GM18502 (cell line): ENCODE data around the gene ADAM22.
A peak's percentile ranks its signal among the peaks of the same experiment; 100 is the strongest.
"Not testable (repeated sequence)": the region's sequence is repeated elsewhere in the genome, so short reads cannot be mapped to it uniquely, and the experiment has no call there.

Experiments
- ATAC-seq: cut with Tn5 transposase; IDR thresholded peaks from one replicate; pipeline ENCODE4 v1.9.1; 2021; ENCODE audit warnings: mild to moderate bottlenecking; ENCODE audit not compliant: unreplicated experiment, poor library complexity

Gene ADAM22

DNA sequence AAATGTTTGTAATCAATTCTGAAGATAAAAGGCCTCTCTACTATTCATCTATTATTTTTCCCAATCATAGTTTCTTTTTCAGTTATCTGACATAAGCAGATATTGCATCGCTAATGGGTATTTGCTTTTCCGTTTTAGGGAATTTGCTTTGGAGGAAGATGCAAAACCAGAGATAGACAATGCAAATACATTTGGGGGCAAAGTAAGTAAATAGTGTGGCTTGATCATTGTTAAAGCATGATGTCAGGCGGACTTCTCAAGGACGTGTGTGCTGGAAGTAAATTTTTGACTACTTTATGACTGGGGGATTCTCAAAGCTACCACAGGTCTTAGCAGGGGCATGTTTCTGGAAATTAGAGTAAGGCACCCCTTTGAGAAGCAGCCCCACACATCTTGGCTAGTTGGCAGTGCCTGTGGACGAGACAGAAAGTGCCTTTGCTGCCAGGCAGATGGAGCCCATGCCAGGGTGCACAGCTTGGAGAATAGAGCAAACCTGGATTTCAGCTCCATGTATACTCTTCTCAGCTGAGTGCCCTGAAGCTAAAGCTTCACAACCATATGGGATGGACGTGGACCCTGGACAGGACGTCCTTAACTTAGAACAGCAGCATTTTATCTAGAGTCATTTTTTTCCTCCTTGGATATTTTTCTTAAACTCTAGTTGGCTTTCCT is 217.2 kb downstream of the ADAM22 start:
- ATAC-seq, result no peak

DNA sequence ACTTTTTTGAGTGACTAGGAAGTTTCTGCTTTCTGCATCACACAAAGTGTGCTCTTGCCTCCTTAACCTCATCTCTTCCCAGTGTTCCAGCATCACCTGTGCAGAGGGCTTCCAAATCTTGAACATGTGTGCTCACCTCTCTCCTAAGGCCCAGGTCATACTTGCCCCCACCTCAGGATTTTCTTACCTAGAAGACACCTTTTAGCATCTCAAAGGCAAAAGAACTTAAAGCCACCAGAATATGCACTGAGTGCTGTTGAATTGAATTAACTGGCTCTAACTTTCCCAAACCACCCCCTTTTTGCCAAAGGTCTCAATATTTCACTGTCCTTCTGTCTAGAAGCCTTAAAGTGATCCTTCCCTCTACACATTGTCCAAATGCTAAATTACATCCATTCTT is 219.3 kb downstream of the ADAM22 start:
- no peak for ATAC-seq

DNA sequence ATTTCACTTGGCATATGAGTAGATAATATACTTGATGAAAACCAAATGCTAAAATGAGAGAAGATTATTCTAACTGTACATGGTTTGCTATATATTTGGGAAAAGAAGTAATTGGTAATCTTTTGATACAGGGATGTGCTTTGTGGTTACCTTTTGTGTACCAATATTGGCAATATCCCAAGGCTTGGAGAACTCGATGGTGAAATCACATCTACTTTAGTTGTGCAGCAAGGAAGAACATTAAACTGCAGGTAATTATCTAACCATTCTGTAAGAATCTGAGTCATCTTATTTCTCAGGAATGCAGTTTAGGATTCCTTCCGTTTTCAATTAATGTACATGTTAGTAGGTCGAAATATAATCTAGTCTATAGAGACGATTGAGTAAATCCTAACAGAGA is 221.7 kb downstream of the ADAM22 start:
- ATAC-seq, result no peak

DNA sequence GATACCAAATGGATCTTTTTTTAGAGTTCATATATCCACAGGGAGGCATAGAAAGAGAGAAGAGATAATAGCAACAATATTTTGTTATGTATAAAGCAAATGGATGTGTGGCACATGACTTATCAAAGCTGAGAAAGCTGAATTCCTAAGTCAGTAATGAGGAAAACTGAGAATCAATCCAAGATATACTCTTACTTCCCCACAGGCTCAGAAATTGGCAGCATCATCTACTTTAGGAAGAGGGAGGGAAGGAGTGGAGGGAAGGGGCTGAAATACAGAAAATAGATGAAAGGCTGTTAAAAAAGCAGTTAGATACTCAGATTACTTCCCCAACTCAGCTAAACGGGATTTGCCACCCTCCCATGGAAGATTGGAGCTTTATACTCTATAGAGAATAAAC is 222.3 kb downstream of the ADAM22 start:
- no peak for ATAC-seq

DNA sequence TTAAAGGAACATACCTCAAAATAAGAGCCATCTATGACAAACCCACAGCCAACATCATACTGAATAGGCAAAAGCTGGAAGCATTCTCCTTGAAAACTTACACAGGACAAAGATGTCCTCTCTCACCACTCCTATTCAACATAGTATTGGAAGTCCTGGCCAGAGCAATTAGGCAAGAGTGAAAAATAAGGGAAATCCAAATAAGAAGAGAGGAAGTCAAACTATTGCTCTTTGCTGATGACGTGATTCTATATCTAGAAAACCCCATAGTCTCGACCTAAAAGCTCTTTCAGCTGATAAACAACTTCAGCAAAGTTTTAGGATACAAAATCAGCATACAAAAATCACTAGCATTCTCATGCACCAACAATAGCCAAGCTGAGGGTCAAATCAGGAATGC is 225.7 kb downstream of the ADAM22 start:
- not testable (repeated sequence) for ATAC-seq

DNA sequence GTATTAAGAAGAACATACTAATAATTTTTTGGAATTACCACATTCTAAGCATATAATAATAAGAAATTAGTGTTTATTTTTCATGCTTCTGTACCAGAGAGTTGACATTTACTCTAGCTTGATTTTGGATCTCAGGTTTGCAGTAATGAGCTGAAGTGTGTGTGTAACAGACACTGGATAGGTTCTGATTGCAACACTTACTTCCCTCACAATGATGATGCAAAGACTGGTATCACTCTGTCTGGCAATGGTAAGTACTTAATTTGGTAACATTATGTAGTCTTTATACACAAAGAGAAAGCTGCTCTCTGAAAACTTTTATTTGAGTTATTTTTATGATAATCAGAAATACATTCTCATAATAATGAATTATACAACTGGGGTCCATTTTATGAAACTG is 231.6 kb downstream of the ADAM22 start:
- no peak for ATAC-seq

DNA sequence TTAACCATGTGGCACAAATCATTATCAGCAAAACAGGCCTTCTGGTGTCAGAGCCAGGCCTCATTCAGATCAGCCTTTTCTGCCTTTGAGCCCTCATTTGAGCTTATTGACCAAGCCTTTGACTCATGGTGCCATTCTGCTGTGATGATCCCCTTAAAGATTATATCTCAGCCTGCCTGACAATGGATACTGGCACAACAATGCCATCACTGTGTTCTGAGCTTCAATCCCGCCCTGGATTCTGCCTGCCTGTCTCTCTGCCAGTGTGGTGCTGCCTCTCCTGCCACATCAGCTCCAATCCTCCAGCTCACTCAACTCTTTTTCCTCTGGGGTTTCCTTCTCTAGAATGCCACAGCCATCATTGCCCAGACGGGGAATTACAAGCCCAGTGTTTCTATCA is 233.2 kb downstream of the ADAM22 start:
- no peak for ATAC-seq

DNA sequence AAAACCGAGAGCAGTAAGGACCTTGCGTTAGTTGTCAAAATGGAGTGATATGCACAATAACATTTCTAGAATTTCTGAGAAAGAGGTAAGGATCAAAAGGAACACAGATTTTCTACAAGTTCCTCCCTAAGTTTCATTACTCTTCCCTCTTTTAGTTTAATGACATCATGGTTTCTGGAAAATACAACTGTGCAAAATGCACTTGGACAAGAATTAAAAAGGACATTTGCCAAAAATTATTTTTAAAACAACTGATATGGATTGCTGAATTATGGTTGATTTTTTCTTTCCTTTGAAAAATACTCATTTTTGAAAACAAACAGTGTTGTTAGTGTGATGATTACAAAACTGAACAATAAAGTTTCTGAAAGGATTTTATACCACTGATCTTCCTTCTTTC is 233.7 kb downstream of the ADAM22 start:
- ATAC-seq, result no peak

DNA sequence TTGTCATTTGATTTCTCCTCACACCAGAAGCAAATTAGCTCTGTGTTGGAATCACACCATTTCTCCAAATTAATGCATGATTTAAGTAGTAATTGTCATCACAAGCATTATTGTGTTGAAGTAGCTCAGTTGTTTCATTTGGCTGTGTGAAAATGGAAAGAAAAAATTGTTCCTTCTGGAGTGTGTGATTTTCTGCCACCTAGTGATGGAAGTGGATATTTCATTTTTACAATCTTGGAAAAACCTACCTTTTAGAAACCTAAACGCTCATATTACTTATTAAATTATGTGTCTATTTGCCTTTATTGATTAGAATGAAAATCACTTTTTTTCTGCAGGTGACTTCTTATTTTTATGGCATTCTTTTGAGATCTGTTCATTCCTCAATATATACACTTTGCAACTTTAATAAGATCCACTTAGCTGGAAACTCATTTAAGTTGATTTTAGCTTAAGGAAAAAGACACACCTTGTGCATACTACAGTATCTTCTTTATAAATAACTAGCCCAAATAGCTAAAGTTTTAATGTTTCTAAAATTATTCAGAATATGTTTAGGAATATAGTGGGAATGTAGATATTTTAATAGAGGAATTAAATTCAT is 235.8 kb downstream of the ADAM22 start:
- ATAC-seq, result peak; percentile 65

DNA sequence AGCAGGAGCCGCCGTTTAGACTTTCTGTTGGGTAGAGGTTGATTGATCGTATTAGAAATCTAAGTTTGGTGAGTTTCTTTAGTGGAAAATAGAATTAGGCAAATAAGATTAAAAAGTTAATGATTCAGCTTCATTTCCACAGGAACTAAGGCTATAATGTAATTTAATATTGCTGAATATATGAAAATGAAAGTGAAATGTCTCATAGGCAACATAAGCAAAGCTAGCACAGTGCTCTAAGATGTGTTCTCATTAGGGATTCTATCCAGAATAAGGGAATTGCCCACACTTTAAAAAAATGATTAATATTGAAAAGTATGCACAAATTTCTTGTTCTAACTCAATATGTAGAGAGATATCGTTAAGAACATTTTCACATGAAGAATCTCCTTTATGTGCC is 238.8 kb downstream of the ADAM22 start:
- ATAC-seq, result no peak

DNA sequence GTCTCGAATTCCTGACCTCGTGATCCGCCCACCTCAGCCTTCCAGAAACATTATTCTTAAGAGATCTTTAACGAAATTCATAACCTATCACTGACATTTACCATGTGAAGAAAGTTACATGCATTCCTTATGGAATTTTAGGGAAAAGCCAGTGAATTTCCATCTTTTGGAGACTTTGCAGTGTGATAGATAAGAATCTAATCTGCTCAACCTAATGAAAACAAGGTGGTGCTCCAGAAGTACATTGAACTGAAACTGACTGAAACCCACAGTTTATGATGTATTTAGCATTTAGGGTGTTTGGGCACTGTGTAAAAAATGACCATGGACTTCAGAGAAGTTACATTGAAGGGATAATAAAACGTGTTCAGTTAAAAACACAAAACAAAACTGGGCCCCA is 242.1 kb downstream of the ADAM22 start:
- no peak for ATAC-seq

DNA sequence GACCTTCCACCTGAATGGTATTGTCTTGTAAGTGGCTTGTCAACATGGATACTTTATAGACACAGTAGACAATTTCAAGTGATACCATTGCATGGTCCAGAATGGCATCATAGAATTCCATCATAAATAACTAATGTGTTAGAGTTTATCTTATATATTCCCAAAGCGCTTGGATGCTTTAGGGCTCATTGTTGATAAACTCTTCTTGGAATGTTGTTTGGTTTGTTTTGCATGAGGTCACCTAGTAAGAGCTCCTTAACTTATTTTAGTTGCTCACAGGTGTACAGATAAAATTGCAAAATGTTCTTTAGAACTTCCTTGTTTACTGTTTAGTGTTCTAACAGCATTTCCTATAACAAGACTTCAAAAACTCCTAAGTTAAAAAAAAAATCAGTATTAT is 249.0 kb downstream of the ADAM22 start:
- ATAC-seq, result no peak

DNA sequence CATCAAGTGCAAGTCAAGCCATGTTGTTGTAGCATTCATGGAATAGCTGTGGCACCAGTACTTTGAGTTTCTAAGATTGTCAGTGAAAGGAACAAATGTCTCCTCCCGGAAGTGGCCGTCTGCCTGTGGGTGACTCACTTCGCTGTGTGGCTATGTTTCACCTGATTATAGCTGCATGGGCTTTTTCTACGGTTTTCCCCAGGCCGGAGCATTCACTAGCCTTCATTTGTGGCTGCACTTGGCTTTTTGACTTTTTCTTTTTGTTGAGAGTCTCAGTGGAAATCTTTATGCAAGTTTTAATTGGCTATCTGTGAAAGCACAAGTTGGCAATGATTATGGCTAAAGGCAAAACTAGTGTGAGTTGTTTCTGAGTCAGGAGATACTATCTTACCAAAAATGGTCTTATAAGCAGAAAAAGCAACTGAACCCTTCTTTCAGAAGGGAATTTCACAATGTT is 250.8 kb downstream of the ADAM22 start:
- ATAC-seq, result no peak

DNA sequence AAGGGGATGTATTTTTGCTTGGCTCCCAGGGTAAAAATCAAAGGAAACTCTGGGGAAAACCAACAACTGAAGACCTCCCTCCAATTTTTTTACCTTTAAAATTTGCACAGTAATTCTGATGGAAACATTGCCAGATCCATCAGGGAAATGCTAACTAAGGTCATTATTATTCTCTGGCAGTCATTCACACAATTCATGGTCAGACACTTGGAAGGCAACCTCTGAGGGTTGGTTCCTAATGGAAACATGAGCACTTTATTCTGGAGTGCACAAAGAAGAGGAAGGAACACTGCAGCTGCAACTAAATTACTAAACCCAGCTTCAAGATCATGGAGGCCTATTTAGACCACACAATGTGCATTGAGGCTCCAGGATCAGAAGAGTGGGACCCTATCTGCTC is 251.6 kb downstream of the ADAM22 start:
- ATAC-seq, result no peak

DNA sequence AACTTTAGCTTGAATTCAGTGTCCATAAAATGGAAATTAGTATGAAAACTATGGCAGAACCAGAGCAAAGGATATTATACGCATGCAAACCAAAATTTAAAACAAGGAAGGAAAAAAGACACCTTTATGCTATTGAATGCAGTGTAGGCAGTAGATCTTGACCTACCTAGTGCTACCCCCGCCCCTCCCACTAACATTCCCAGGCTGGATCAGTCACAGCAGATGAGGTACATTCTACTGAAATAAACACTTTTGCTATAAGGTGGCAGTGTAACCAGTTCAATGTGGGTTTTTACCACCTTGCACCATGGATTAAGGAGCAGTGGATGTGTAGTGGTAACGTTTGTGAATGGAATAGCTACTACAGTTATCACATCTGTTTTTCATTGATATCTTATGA is 257.9 kb downstream of the ADAM22 start:
- ATAC-seq, result no peak

DNA sequence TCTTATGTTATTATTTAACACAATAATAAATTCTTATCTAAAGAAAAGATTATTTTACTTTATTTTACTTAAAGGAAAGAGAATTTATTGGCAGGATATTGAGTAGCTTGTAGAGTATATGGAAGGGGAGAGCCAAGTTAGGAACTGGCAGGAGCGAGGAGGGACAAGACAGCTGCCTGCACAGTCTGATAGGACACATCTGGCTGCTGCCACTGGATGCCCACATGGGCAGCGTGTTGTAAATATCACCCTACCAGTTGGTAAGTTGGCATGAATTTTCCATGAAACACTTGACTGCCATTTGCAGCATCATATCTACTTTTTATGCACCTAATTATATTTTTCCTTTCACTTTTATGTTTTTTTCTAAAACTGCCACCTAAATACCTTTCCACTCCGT is 266.2 kb downstream of the ADAM22 start:
- ATAC-seq, result no peak

DNA sequence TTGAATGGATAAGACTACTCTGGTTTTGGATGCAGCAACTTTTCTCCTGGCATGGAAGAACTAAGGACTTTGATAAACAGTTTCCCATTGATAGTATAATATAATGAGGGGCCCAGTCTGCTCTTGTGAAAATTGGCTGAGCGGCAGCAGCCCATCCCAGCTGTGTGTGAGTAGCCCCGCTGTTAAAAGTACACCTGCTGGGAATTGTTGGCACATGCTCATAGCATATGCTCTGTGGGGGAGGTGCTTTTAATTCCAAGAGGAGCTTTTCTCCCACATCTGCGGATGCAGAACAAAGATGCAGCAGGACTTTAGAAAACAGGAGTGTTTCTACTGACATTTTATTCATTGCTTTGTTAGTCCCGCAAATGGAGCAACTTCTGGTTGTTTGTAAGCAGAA is 266.7 kb downstream of the ADAM22 start:
- ATAC-seq, result no peak

DNA sequence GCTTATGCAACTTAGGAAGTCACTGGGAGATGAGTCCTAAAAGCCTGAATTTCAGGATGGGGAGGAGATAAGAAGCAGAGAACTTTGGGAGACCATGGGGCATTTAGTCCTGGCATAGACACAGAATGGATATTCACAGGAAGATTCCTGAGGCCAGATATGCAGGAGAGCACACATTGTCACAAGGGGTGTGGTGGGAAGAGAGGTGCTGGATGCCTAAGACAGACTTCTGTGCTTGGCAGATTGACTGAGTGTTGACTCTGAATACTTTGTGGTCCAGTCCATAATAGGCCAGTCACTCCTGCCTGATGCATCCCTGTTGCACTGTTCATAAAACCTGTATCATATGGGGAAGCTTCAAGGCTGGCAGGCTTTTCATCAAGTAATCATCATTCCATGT is 267.3 kb downstream of the ADAM22 start:
- ATAC-seq, result no peak

DNA sequence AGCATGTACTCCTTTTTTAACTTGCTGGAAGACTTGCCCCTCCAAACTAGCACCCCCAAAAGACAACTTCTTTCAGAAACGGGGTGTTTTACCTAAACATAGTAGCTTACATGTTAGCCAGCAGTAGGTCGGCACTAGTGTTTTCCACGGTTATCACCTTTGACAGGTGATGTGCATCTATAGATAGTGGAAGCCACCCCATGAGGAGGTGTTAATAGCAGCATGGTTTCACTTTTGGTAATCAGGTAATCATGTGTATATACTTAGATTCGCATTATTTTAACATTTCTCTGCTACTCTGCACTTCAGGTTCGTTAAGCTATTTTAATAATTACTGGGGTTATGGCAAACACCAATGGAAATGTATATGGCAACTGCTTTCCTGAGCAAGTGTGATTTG is 268.2 kb downstream of the ADAM22 start:
- ATAC-seq, result peak; percentile 44

DNA sequence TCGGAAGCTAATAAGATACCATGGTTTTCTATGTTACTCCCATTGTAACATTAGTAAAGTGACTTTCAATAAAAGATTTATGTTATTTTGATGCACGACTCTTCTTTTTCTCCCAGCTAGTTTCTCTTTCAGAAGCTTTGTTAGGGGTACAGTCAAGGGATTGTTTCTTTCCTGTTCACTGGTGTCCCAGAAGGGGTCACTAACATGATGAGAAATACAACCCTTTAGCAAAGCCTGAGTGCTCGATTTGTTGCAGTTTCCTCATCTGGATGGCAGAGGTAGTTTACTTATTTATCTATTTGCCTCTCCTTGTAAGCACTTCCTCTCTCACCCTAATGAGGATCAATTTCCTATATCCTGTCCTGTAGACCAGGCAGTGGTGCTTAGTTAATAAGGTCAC is 268.7 kb downstream of the ADAM22 start:
- ATAC-seq, result no peak

DNA sequence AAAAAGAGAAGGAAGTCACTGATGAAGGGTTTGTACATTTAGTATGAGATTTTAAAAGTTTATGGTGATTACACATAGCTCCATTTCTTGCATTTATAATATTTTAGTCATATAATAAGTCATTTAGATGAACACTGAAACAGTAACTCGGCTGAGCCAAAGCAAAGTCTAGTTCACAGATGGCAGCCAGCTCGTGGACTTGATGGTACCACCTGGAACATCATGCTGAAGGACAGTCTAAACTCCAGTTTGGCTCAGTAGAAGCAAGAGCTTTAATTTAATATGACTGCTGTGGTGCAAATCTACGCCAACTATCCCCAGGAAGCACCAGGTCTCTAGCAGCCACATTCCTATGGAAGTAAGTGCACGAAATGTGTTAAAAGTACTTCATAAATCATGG is 269.4 kb downstream of the ADAM22 start:
- ATAC-seq, result no peak

DNA sequence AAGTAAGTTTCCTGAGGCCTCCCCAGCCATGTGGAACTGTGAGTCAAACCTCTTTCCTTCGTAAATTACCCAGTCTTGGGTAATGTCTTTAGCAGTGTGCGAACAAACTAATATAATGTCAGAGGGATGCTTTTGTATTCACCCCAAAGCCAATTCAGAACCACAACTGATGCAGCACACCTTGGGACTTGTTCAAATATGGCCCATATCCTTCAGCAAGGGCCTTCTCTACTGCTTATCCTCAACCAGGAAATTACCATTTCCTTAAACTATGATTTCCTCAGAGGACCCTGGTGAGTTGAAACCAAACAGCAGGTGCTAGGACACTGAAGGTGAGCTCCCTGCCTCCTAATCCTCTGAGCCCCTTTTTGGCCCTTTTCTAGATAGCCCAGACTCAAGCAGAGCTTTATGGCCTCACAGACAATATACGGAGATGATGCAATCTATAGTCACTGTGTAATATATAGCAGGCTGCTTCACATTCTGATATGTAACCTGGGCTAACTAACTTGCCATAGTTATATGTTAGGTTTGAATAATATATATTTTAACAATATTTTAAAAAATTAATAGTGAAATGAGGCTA is 270.6 kb downstream of the ADAM22 start:
- no peak for ATAC-seq
